Spinal cord (tissue), 10 donors: ENCODE data around the gene SLIT1. TPM values are rescaled to one million over a fixed set of nuclear protein-coding genes. Genes with fewer than 3 reads are reported as not detected.

Experiments
- DNase-seq, 6 donors: peaks; one replicate each; pipeline versions ENCODE4 v3.0.0 to v3.0.0-alpha.2; 2013 to 2015; ENCODE audit warnings: low spot score in 6 of 6, low read depth in 4 of 6
- H3K27ac ChIP-seq: one replicate; pipeline ENCODE4 v1.5.1; 2013; ENCODE audit warnings: low read depth, low read length, control low read depth
- H3K27me3 ChIP-seq: one replicate; pipeline ENCODE4 v1.6.1; 2013; ENCODE audit warnings: low read length; ENCODE audit not compliant: control insufficient read depth, insufficient read depth
- H3K36me3 ChIP-seq: one replicate; pipeline ENCODE4 v1.6.1; 2013; ENCODE audit warnings: low read length; ENCODE audit not compliant: control insufficient read depth, insufficient read depth
- H3K4me1 ChIP-seq: one replicate; pipeline ENCODE4 v1.6.1; 2013; ENCODE audit warnings: low read length; ENCODE audit not compliant: control insufficient read depth, insufficient read depth
- H3K4me3 ChIP-seq: one replicate; pipeline ENCODE4 v1.5.1; 2013; ENCODE audit warnings: low read depth, low read length, control low read depth
- H3K9me3 ChIP-seq: one replicate; pipeline ENCODE4 v1.6.1; 2013; ENCODE audit warnings: low read length; ENCODE audit not compliant: control insufficient read depth, insufficient read depth
- WGBS: methylation state at CpG from one replicate; pipeline ENCODE4 v1.1.5; 2013; ENCODE audit warnings: missing lambda C conversion rate; ENCODE audit not compliant: insufficient coverage; 5-methylcytosine and 5-hydroxymethylcytosine counted together
- polyA plus RNA-seq, 2 donors: library from polyadenylated mRNA; unstranded; fragments of 120-200 nt; gene quantifications; one replicate each; pipeline ENCODE4 v1.2.1, GENCODE V29; 2013; ENCODE audit not compliant: insufficient read length in 2 of 2
- total RNA-seq, 2 donors: library from RNA; depleted of rRNA in 1 of 2; stranded (reverse); fragments of 120-200 nt in 1 of 2; fragments of >200 nt in 1 of 2; gene quantifications; one replicate each; pipeline versions ENCODE4 v1.2.3 to v1.2.4, GENCODE V29; 2013 to 2014
- donor health status: healthy.

SLIT1 gene
- total and polyA plus RNA-seq, 4 donors = 23.1 to 237 (median 122) TPM

DNA sequence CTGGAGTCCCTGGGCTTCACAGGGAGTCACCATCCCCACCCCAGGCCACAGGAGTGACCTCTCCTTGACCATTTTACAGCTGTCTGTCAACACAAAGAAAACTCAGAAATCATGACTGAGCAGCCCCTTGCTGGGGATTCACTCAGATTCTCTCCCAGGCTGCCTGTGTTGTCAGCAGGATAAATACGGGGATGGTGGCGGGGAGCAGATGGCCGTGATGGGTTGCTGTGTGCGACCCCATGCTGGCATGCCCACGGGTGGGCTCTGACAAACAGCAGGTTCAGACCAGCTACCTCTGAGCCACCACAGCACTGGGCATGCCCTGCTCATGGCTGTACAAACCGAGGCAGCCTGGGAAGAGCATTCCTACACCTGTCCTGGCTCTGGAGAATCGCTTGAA, 136.1 kb downstream of the SLIT1 start:
- Histone ChIP-seq H3K9me3 (no peaks in the 10 kb centered on the region), H3K27ac (no peak overlapping the region), H3K4me1 (peaks cover 14% of the 10 kb centered on the region), H3K4me3 (no peak overlapping the region), H3K27me3 (no peaks in the 10 kb centered on the region), H3K36me3 (peaks cover 49% of the 10 kb centered on the region)
- 50% methylated on average over 7 of the region's 7 CpGs for WGBS
- no peak for DNase-seq

DNA sequence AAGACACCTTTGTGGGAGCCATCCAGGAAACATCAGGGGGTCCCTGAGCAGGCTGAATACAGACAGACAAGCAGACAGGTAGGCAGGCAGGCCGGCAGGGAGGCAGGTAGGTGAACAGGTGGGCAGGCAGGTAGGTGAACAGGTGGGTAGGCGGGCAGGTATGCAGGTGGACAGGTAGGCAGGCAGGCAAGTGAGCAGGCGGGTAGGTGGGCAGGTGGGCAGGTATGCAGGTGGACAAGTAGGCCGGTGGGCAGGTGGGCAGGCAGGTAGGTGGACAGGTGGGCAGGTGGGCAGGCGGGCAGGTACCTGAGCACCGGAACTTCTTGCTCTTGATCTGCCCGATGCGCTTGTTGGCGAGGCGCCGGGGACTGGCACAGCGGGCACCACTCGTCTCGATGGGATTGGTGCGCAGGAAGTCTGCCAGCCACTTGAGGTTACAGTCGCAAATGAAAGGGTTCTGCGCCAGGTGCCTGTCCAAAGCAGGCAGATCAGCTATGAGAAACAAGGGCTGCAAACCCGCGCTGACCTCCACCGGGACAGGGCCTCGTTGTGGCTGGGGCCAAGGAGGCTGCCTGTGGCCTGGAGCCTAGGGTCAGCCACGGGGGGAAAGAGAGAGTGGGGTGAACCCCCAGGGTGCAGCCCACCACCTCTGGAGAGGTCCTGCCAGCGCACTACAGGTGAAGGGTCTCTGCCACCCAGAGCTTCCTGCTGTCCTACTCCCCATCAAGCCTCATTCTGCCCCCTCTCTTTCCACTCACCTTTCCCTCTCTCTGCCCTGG, 136.9 kb downstream of the SLIT1 start:
- Histone ChIP-seq H3K36me3 (peaks cover 49% of the 10 kb centered on the region), H3K27ac (no peak overlapping the region), H3K4me1 (peaks cover 14% of the 10 kb centered on the region), H3K4me3 (no peak overlapping the region), H3K27me3 (no peaks in the 10 kb centered on the region), H3K9me3 (no peaks in the 10 kb centered on the region)
- 92% methylated on average over 22 of the region's 23 CpGs for WGBS
- no peak for DNase-seq

DNA sequence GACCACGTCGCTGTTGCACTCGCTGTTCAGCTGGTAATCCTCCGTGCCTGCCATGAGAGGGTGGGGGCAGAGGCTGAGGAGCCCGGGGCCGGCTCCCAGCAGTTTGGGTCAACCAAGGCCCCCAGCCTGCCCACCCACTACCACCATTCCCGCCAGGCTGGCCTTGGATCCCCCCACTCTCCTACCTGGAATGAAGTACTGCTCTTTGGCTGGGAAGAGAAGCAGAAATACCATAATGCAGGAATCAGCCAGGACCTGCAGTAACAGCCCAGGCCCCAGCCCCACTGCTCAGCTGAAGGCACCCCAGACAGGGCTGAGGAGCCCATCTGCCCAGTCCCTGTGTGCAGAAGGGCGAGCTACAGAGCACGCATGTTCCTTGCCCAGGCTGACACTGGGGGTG, 138.0 kb downstream of the SLIT1 start:
- no peak for DNase-seq
- H3K9me3 ChIP-seq = no peaks in the 10 kb centered on the region
- H3K36me3 ChIP-seq = peaks cover 60% of the 10 kb centered on the region
- WGBS = 100% methylated on average over 5 of the region's 9 CpGs
- no peak overlapping the region for H3K4me3 ChIP-seq
- H3K27me3 ChIP-seq = no peaks in the 10 kb centered on the region
- peaks cover 15% of the 10 kb centered on the region for H3K4me1 ChIP-seq
- no peak overlapping the region for H3K27ac ChIP-seq

DNA sequence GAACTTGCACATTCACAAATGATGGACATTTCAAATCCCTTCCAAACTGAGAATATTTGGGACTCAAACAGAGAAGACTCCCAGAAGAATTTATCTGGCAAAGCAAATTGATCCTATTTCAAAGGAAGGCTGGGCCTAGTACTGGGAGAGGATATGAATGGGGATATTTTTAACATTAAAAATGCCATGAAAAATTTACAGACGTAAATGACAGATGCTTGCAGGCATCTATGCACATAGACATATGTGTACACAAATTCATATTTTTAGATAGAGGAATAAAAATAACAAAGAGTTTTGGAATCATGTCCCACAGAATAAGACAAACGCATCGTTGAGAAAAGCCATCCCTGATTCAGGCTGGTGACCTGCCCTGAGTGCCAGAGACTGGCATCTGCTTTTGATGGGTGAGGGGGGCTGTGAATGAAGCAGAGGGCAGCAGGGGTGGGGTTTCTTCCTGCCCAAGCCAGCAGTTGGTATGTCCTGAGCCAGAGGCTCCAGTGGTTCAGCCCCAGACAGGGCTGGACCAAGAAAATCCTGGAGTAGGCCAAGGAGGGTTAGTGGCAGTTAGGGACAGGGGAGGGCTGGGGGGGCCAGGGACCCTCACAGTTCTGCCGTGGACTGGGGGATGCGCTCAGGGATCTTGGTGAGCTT, 138.5 kb downstream of the SLIT1 start:
- Histone ChIP-seq H3K9me3 (no peaks in the 10 kb centered on the region), H3K27me3 (no peaks in the 10 kb centered on the region), H3K27ac (no peak overlapping the region), H3K4me1 (peaks cover 18% of the 10 kb centered on the region), H3K36me3 (peaks cover 66% of the 10 kb centered on the region), H3K4me3 (no peak overlapping the region)
- WGBS = 75% methylated on average over 4 of the region's 5 CpGs
- peak in 1 of 6 donors; percentile 35 for DNase-seq

DNA sequence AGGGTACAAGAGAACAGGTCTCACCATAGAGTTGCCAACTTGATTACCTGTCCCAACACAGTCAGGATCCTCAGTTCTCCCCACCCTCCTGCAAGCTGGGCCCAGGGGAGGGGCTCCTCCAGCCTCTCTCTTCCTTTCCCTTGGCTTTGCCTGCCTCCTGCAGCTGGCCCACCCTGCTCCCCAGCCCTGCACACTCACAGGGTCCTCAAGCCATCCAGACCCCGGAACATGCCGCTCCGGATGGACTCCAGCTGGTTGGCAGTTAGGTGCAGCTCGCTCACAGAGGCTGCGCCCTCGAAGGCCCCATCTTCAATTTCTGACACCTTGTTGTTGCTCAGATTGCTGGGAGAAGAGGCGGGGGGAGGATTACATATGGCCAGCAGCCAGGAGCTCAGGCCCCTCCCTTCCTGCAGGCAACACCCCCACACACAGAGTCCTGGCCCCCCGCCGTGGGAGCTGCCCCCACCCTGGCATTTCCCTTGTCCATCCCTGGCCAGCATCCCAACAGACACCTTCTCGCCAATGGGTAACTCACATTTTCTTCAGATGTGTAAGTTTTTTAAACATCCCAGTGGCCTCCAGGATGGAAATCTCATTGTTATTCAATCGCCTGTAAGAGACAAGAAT, 139.2 kb downstream of the SLIT1 start:
- DNase-seq = no peak
- WGBS = 100% methylated on average over 2 of the region's 11 CpGs
- Histone ChIP-seq H3K4me3 (no peak overlapping the region), H3K4me1 (peaks cover 18% of the 10 kb centered on the region), H3K27me3 (no peaks in the 10 kb centered on the region), H3K27ac (no peak overlapping the region), H3K9me3 (no peaks in the 10 kb centered on the region), H3K36me3 (peaks cover 70% of the 10 kb centered on the region)

DNA sequence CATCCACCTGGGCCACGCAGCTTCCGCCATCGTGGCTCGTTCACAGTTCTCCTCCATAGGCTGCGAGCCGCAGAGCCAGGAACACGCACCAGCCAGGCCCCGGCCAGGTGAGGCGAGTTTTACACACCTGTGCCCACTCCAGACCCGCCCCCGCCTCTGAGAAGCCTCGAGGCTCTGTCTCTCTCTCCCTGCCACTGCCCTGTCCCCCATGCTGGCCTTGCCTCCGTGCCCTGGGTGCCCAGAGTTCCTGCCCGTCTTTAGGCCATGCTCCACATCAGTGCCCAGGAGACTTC, 142.2 kb downstream of the SLIT1 start:
- Histone ChIP-seq H3K27me3 (no peaks in the 10 kb centered on the region), H3K27ac (no peak overlapping the region), H3K36me3 (peaks cover 76% of the 10 kb centered on the region), H3K4me3 (no peak overlapping the region), H3K4me1 (peaks cover 11% of the 10 kb centered on the region), H3K9me3 (no peaks in the 10 kb centered on the region)
- 91% methylated on average over 14 of the region's 14 CpGs for WGBS
- DNase-seq = no peak

DNA sequence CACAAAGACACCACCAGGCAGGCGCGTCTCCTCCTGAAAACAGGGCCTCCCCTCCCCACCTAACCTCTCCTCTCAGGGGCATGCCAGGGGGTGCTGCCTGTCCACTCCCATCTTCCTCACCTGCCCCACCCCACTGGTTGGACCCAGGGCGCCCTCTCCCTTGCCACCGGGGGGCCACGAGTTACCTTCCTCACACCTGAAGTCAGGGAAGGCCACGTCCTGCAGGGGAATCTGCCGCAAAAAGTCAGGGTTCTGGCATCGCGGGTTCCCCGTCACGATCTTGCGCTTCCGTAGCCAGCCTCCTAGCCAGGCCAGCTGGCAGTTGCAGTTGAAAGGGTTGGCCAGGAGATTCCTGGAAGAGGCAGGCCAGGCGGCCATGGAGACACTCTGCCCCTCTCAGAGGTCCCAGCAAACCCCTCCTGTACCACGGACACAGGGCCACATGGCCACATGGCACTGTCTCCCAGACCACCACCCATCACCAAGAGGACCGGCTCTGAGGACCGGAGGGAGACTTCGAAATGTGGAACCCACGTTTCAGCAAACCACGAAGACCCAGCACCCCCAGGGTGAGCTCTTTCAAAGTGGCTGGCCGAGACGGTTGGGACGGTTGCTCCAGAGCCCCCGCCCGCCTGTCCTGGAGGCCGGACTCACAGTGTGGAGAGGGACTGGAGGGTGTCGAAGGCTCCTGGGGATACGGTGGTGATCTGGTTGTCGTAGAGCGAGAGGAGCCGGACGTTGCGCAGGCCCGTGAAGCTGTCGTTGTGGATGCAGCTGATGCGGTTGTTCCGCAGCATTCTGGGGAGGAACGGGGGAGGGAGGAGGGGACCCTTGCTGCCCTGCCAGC, 142.8 kb downstream of the SLIT1 start:
- Histone ChIP-seq H3K27ac (no peak overlapping the region), H3K27me3 (no peaks in the 10 kb centered on the region), H3K9me3 (no peaks in the 10 kb centered on the region), H3K36me3 (peaks cover 75% of the 10 kb centered on the region), H3K4me3 (no peak overlapping the region), H3K4me1 (peaks cover 15% of the 10 kb centered on the region)
- 81% methylated on average over 38 of the region's 38 CpGs for WGBS
- no peak for DNase-seq

DNA sequence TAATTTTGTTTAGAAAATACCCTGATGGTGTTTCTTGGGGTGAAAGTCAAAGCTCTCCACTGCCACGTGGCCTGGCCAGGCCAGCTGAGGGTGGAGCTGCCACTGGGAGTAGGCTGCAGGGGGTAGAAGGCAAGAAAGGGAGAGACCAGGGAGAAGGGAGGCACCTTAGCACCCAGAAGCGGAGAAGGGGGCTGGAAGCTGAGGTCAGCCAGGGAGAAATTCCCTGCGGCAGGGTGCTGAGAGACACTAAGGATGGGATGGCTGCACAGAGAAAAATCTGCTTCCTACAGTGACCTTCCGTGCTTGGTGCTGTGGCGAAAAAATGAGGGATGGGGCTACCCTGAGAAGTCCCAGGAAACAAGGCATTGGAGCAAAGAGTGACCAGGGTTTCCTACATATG, 143.7 kb downstream of the SLIT1 start:
- Histone ChIP-seq H3K36me3 (peaks cover 73% of the 10 kb centered on the region), H3K27ac (no peak overlapping the region), H3K9me3 (no peaks in the 10 kb centered on the region), H3K4me3 (no peak overlapping the region), H3K27me3 (no peaks in the 10 kb centered on the region), H3K4me1 (peaks cover 23% of the 10 kb centered on the region)
- 84% methylated on average over 5 of the region's 5 CpGs for WGBS
- no peak for DNase-seq

DNA sequence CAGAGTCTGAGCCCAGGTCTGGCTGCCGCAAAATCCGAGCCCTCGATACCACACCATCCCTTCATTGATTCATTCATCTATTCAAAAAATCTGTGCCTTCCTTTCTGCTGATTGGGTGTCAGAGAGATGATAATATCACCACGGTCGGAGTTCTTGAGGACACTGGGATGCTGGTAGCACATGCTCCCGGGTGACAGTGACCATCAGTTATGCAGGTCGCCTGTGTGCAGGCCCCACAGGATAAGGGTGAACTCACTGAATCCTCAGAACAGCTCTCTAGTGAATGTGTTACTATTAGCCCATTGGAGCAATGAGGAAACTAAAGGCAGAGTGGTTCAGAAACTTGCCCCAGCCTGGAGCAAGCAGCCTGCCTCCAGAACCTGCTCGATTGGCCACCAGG, 145.1 kb downstream of the SLIT1 start:
- 100% methylated on average over 2 of the region's 8 CpGs for WGBS
- peaks cover 16% of the 10 kb centered on the region for H3K4me1 ChIP-seq
- H3K27ac ChIP-seq = no peak overlapping the region

More for the DNA sequence above, 145.1 kb downstream of the SLIT1 start:
- Histone ChIP-seq H3K4me3 (no peak overlapping the region), H3K27me3 (no peaks in the 10 kb centered on the region), H3K36me3 (peaks cover 75% of the 10 kb centered on the region), H3K9me3 (no peaks in the 10 kb centered on the region)
- DNase-seq = no peak
